HEK293T (cell line): Measurements from ENCODE around the gene WWOX.

Experiments
- BHLHE40 ChIP-seq: fragments of 450-650 bp; IDR thresholded peaks from 2 replicates; pipeline ENCODE4 v1.6.1; 2016; ENCODE audit warnings: mild to moderate bottlenecking, moderate library complexity, borderline replicate concordance
- L3MBTL2 ChIP-seq: fragments of 450-650 bp; conservative IDR thresholded peaks from 2 replicates; pipeline ENCODE4 v1.6.1; 2016; ENCODE audit warnings: mild to moderate bottlenecking
- SP1 ChIP-seq: fragments of 450-650 bp; IDR thresholded peaks from 2 replicates; pipeline ENCODE4 v1.6.1; 2017

- TF ChIP-seq BHLHE40 (no peak), SP1 (no peak), L3MBTL2 (no peak)
These were observed 131.4 kb downstream of the WWOX start for GRCh38 chr16:78230832-78231231.
